Cardiac fibroblast (primary cell): Measurements from ENCODE around the gene NXPH1.

ENCODE experiments used
- DNase-seq, 2 donors: peaks; one replicate each; pipeline versions ENCODE4 v3.0.0 to v3.0.0-alpha.2; 2010; ENCODE audit warnings: low read depth in 2 of 2
- H3K4me3 ChIP-seq, 2 donors: replicated peaks in 1 of 2; 1 replicate in 1 of 2; 2 replicates in 1 of 2; pipeline ENCODE4 v1.5.1; 2011; ENCODE audit warnings: low read depth in 2 of 2, low read length in 2 of 2, mild to moderate bottlenecking in 2 of 2, moderate library complexity in 1 of 2
- TF ChIP-seq, protein P1 (sequence below): IDR thresholded peaks from one replicate; pipeline ENCODE4 v1.5.1; 2011; ENCODE audit warnings: low read depth, mild to moderate bottlenecking, low read length, inconsistent platforms

The NXPH1 gene

DNA sequence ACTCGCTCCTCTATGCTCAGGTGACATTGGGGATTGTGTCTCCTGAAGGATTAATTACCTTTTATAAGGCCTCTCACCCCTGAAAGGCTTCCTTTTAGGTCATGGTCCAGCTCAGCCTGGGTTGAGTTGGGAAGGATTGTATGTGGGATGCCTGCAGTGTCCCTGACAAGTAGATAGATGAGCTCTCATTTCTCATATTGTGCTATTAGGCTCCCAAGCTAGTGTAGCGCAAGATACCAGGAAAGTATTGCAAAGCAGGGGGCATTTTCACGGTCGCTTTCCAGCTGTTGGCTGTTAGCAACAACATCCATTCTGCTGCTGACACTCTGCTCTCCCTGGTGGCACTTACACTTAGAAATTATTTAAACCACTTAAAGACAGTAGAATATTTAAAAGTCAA is 31.9 kb downstream of the NXPH1 start:
- TF ChIP-seq, protein P1, sequence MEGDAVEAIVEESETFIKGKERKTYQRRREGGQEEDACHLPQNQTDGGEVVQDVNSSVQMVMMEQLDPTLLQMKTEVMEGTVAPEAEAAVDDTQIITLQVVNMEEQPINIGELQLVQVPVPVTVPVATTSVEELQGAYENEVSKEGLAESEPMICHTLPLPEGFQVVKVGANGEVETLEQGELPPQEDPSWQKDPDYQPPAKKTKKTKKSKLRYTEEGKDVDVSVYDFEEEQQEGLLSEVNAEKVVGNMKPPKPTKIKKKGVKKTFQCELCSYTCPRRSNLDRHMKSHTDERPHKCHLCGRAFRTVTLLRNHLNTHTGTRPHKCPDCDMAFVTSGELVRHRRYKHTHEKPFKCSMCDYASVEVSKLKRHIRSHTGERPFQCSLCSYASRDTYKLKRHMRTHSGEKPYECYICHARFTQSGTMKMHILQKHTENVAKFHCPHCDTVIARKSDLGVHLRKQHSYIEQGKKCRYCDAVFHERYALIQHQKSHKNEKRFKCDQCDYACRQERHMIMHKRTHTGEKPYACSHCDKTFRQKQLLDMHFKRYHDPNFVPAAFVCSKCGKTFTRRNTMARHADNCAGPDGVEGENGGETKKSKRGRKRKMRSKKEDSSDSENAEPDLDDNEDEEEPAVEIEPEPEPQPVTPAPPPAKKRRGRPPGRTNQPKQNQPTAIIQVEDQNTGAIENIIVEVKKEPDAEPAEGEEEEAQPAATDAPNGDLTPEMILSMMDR = no peak

DNA sequence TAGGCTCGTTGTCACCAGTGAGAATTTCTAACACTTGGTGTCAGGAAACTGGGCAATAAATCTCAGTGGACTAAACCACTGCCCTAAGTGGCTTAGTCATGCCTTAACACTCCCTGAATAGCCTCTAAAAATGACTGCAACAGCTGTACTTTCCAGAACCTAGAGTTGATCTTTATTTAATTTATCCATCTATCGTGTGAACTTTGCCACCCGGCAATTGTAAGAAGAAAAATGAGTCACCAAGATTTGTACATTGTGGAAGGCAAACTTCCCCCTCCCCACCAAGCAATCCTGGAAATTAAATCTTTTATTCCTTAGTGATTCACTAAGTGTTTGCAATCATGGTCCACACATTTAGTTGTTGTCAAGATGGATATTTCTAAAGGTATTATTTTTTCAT is 47.1 kb downstream of the NXPH1 start:
- no peak overlapping the region for H3K4me3 ChIP-seq
- DNase-seq = no peak
- TF ChIP-seq, protein P1 = no peak

More for the DNA sequence above, 31.9 kb downstream of the NXPH1 start:
- DNase-seq = no peak
- no peak overlapping the region for H3K4me3 ChIP-seq

DNA sequence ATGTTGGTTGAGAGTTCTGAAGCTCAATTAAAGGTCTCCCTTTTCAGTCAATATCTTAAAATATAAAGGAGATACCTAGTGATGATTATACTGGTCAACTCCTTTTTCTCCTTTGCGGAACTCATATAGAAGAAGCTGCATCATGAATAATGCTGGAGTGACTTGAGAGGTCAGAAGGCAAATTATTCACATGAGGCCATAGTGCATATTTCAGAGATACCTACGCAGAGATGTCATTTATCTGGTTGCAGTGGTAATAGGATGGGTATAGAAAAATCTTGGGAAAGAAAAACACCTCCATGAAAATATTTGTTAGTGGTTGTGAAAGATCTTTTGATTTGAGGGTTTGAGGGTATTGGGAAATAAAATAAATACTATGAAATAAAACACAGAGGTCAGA is 47.7 kb downstream of the NXPH1 start:
- no peak for DNase-seq
- TF ChIP-seq, protein P1 = no peak
- no peak overlapping the region for H3K4me3 ChIP-seq

DNA sequence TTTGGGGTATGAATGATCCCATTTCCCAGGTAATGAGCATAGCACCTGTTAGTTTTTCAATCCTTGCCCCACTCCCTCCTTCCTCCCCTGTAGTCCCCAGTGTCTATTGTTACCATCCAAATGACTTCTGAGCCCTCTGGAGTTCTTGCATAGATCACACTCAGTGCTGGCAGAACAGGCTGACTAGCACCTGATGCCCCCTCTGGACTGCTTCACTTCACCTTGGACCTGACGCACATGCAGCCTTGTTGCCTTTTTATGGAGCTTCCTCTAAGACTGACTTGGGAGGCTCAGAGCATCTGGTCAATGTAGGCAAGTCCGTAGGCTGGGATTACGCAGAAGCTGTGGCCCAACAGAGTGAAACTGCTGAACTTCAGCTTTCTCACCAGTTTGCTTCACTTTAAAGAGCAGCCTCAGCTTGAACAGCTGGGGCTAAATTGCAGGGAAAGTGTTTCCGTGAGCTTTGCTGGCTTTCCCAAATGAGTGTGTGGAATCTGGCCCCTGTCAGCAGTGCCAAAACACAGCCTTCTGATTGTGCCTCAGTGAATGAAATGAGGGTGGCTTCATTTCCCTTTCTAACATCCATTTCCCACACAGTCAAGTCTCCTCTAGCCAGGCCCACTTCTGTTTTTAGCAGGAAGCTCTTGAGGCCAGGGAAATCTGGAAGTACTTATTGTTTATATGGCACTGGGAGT is 48.5 kb downstream of the NXPH1 start:
- TF ChIP-seq, protein P1 = no peak
- no peak for DNase-seq
- H3K4me3 ChIP-seq = no peak overlapping the region

DNA sequence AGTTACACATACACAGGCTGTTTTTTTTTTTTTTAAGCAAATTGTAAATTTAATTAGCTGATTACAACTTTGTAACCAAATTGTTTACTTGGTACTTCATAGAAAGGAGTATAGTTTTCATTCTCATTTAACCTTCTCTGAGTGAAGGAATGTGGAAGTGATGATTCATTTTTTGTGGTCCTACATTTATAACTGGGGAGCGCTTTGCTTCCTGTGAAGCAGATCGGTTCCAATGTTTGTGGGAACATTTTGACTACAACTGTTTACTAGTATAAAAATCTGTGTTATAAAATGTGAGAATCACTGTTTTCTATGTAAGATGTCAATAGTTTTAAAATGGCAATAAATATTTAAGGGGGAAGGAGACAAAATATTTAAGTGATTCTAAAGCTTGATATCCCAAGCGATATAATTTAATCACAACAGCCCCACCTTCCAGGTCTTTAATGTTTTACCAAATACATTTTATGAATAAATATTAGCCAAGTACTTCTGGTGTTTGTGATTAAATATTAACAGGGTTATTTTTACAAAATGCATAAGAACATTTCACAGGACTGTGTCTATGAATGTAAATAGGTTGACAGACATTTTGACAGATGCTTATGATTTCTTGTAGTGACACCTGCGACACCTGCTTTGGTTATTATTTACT is 57.1 kb downstream of the NXPH1 start:
- H3K4me3 ChIP-seq = no peak overlapping the region
- no peak for DNase-seq
- TF ChIP-seq, protein P1 = no peak

DNA sequence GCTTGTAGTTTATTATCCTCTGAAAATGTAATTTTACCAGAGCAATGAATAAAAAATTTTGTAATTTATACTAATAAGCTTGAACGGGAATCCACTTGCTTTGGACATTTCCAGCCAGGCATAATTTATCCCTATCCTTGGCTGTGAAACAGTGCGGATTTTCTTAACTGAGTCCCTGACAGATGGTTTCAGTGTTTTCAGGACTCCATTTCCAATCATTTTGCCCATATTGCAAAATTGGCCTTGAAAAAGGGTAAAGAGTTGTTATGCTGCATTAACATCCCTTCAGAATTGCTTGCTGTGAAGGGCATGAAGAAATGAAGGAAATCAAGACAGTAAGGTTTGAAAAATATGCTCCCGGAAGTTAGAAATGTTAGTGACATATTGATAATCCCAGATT is 57.7 kb downstream of the NXPH1 start:
- no peak for DNase-seq
- no peak overlapping the region for H3K4me3 ChIP-seq
- TF ChIP-seq, protein P1 = no peak
